AG04449 (cell line): ENCODE data around the gene PAX7.

Experiments
- CTCF ChIA-PET: fragments of 350-600 bp; formaldehyde crosslinking; extraction: SDS; loops from one replicate; lab custom pipeline; 2021; ENCODE audit warnings: antibody characterized with exemption; lab: Yijun Ruan, JAX
- POLR2A ChIA-PET: fragments of 400-600, 350-600 bp; formaldehyde crosslinking; extraction: SDS; loops from one replicate; lab custom pipeline; 2020; ENCODE audit warnings: antibody characterized with exemption, inconsistent platforms; lab: Yijun Ruan, JAX
- DNase-seq: peaks from one replicate; pipeline ENCODE4 v3.0.0-alpha.2; 2010; ENCODE audit warnings: low read depth, low spot score
- H3K4me3 ChIP-seq: 2 replicates; pipeline ENCODE4 v1.5.1; 2011; ENCODE audit warnings: low read depth, mild to moderate bottlenecking, control low read depth, low read length
- CTCF ChIP-seq: IDR thresholded peaks from one replicate; pipeline ENCODE4 v1.5.1; 2011; ENCODE audit warnings: mild to moderate bottlenecking, moderate library complexity, low read length, control low read depth, inconsistent platforms; ENCODE audit not compliant: insufficient read depth; ENCODE audit errors: missing control alignments

The PAX7 gene

GRCh38 chr1:18614069-18614735 lies 16.4 kb upstream of the PAX7 start:
- H3K4me3 ChIP-seq = no peak overlapping the region
- ChIA-PET CTCF (interaction anchor here (1.2 to 1.8 kb wide), 2 partner anchors 11 to 17 kb away, joined by 3 to 10 read pairs; no protein-coding TSS in a partner anchor), POLR2A (no interaction called here)
- no peak for DNase-seq
- no peak for TF ChIP-seq CTCF

- ChIA-PET CTCF (no interaction called here), POLR2A (no interaction called here)
- H3K4me3 ChIP-seq = no peak overlapping the region
- no peak for TF ChIP-seq CTCF
- DNase-seq = no peak
Observed at GRCh38 chr1:18618546-18619466, 11.8 kb upstream of the PAX7 start.

- no peak overlapping the region for H3K4me3 ChIP-seq
- CTCF ChIA-PET = no interaction called here
- DNase-seq = no peak
- TF ChIP-seq CTCF = no peak
- POLR2A ChIA-PET = no interaction called here
Observed at GRCh38 chr1:18619467-18619835, 11.2 kb upstream of the PAX7 start.

GRCh38 chr1:18628511-18628910 lies 2.1 kb upstream of the PAX7 start:
- POLR2A ChIA-PET = no interaction called here
- no peak for DNase-seq
- no peak for TF ChIP-seq CTCF
- no peak overlapping the region for H3K4me3 ChIP-seq
- CTCF ChIA-PET = no interaction called here

GRCh38 chr1:18629659-18630510 lies 761 bp upstream of the PAX7 start:
- ChIA-PET CTCF (no interaction called here), POLR2A (no interaction called here)
- no peak overlapping the region for H3K4me3 ChIP-seq
- DNase-seq = no peak
- TF ChIP-seq CTCF = no peak
